Stimulated activated naive CD4-positive, alpha-beta T cell treated with Interleukin-2 at 50 U/mL for 16 hours (primary cell): ENCODE results near the gene SLC22A7.

Experiments used
- DNase-seq: peaks from one replicate; lab custom pipeline; 2025; lab: John Stamatoyannopoulos, UW

Gene SLC22A7, protein sequence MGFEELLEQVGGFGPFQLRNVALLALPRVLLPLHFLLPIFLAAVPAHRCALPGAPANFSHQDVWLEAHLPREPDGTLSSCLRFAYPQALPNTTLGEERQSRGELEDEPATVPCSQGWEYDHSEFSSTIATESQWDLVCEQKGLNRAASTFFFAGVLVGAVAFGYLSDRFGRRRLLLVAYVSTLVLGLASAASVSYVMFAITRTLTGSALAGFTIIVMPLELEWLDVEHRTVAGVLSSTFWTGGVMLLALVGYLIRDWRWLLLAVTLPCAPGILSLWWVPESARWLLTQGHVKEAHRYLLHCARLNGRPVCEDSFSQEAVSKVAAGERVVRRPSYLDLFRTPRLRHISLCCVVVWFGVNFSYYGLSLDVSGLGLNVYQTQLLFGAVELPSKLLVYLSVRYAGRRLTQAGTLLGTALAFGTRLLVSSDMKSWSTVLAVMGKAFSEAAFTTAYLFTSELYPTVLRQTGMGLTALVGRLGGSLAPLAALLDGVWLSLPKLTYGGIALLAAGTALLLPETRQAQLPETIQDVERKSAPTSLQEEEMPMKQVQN

DNA sequence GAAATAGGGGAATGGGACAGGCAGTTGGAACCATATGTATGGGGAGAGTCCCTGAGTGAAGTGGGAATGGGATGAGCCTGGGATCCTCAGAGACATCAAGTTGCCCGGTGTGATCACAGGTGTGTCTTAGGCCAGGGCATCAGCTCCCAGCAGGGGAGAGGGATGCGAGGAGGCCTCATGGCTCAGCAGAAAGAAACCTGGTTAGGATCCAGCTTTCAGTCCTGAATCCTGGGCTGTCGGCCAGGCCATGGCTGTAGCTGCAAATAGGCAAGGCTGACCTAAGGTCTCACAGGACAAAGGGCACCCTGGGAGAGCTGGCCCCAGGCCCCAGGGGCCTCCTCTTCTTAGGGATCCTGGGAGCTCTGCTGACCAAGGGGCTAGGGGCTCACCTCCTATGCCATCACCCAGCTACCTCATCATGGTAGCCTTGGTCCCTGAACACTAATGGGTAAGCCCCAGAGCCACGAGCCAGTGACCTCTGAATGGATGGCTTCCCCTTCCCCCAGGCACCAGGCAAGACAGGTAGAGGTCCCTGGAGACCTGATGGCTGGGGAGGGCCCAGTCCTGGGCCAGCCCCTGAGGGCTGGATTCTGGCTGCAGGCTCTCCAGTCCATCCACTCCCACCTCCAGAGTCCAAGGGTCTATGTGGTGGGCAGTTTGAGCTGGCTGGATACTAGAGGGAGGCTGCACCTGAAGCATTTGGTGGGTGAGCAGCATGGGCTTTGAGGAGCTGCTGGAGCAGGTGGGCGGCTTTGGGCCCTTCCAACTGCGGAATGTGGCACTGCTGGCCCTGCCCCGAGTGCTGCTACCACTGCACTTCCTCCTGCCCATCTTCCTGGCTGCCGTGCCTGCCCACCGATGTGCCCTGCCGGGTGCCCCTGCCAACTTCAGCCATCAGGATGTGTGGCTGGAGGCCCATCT is at the start of gene SLC22A7:
TSS of gene SLC22A7 (plus strand) at position 617 of the 921 bp plus-strand sequence. CDS start at position 716, 99 bp downstream.
- no peak for DNase-seq

- DNase-seq = no peak
Observed at GRCh38 chr6:43248791-43249190, 49.3 kb upstream of the SLC22A7 start.

DNA sequence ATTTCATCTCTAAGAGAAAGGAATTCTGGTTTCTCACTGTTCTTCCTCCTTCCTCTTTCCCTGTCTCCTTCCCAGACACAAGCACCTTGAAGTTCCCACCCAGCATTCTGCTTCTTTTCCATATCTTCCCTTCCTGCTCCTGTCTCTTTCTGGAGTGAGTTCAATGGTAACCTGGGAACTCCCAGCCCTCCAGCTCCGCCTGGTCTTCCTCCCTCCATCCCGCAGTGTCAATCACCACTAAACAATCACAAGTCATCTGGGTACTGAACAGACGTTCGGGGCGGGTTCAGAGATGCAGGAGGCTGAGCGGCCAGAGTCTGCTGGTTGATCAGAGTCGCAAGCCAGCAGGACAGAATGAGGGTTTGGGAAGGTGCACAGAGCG is 47.1 kb upstream of the SLC22A7 start:
- DNase-seq = no peak

DNA sequence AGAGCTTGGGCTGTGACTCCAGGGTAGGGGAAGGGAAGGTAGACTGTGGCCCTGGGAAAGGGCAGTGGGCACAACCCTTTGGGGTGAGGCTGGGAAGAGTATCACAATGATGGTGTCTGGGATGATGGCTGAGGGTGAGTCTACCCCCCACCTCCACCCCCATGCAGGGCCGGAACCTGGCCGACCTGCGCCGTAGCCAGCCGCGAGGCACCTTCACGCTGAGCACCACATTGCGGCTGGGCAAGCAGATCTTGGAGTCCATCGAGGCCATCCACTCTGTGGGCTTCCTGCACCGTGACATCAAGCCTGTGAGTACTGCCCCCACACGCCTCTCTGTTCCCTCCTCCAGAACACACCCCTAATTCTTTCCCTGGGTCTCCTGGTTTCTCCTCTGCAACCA is 44.7 kb upstream of the SLC22A7 start:
- no peak for DNase-seq

DNA sequence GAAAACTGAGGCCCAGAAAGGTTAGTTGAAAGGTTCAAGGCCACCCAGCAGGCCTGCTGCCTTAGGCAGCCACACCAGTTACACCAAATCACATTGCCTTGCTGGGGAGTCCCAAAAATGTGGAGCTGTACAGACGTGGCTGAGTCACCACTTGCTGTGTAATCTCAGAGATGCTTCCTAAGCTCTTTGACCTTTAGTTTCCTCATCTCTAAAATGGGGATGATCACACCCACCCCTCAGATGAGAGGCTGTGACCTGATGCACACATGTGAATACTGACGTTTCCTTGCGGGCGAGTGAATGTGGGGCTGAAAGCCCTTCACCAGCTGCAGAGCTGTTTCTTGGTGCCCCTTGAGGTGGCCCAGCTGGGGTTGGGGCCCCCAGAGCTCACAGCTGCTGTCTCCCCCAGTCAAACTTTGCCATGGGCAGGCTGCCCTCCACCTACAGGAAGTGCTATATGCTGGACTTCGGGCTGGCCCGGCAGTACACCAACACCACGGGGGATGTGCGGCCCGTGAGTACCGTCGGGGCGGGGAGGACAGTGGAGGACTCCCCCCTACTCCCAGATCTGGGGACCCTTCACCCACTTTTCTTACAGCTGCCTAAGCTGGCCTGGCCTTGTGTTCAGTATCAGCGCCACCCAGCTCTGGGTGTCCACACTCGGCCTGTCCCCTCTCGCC is 43.8 kb upstream of the SLC22A7 start:
- no peak for DNase-seq

- no peak for DNase-seq
Observed at GRCh38 chr6:43254846-43255245, 43.2 kb upstream of the SLC22A7 start.

DNA sequence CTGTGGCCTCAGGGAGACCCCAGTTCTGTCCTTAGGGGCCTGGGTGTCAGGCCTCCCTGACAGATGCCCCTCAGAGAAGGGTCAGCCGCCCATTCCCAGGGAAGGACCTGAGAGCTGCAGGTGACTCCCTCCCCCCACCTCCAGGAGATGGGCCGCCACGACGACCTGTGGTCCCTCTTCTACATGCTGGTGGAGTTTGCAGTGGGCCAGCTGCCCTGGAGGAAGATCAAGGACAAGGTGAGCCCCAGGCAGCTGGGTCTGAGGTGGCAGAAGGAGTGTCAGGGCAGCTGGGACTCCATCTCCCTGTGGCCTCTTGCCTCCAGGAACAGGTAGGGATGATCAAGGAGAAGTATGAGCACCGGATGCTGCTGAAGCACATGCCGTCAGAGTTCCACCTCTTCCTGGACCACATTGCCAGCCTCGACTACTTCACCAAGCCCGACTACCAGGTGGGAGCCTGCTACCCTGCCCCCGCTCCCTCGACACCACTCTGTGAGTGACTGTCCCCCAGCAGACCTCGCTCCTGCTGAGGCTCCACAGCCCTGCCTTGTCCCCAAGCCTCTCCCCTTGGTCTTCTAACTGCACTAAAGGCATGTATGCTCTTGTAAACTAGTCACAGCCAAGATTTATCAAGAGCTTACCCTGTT is 42.5 kb upstream of the SLC22A7 start:
- DNase-seq = no peak

GRCh38 chr6:43256670-43257366 is 41.2 kb upstream of the SLC22A7 start:
- no peak for DNase-seq

DNA sequence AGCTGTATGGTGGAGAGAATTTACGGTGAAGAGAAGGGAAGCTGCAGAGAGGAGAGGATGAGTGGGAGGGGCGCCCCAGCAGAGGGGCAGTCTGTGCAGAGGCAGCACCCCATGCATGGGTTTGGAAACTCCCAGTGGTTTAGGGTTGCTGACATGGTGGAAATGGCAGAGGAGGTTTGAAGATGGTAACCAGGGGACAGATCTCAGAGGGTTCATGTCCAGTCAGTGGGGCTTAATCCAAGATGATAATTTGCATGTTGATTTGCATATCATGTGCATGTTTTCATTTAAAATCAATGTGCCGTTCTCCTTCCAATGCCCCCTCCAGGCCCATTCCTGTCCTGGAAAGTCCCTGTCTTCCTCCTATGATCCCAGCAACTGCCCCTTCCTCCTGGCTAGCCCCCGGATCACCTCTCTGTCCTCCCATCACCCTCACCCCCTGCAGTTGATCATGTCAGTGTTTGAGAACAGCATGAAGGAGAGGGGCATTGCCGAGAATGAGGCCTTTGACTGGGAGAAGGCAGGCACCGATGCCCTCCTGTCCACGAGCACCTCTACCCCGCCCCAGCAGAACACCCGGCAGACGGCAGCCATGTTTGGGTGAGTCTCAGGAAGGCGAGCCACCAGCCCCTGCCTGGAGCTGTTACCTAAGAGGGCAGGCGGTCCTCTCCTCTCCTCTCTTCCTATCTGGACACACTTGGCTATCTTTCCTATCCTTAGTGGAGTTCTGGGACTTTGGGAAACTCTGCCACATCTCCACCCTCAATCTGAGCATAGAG is 40.5 kb upstream of the SLC22A7 start:
- peak; percentile 5 for DNase-seq

- no peak for DNase-seq
Observed at GRCh38 chr6:43258180-43258579, 39.9 kb upstream of the SLC22A7 start.

- no peak for DNase-seq
Observed at GRCh38 chr6:43258807-43259686, 39.0 kb upstream of the SLC22A7 start.

GRCh38 chr6:43260791-43261190 is 37.3 kb upstream of the SLC22A7 start:
- DNase-seq = no peak

GRCh38 chr6:43261198-43261597 is 36.9 kb upstream of the SLC22A7 start:
- no peak for DNase-seq

DNA sequence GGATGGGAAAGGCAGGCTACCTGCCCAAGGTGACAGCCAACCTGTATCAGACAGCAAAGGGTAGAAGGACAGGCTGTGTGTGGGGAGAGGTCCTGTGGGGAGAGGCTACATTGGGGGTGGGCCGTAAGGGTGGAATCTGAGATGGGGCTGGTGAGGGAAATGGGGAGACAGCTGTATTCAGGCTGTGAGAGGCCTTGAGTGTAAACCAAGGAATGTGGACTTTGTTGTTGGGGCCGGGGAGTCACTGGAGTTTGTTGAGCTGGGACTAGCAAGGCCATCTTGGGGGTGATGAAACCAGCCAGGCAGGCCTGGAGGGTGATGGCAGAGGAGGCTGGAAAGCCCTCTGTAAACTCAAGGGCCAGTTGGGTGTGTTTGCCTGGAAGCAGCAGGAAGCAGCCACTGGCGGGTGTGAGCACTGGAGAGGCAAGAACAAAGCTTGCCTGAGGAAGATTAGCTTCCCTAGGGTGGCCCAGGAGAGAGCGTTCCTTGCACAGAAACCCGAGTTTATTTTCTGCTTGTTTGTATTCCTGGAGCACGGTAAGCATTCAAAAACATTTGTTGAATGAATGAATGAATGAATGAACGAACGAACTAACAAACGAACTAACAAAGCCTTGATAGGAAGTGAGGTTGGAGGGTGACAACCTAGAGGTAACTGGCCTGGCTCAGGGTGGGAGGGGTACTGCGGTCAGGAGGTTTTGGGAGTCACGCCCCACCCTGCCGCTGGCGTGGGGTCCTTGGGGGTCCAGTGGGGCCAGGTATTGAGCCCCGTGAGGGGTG is 35.9 kb upstream of the SLC22A7 start:
- DNase-seq = no peak

DNA sequence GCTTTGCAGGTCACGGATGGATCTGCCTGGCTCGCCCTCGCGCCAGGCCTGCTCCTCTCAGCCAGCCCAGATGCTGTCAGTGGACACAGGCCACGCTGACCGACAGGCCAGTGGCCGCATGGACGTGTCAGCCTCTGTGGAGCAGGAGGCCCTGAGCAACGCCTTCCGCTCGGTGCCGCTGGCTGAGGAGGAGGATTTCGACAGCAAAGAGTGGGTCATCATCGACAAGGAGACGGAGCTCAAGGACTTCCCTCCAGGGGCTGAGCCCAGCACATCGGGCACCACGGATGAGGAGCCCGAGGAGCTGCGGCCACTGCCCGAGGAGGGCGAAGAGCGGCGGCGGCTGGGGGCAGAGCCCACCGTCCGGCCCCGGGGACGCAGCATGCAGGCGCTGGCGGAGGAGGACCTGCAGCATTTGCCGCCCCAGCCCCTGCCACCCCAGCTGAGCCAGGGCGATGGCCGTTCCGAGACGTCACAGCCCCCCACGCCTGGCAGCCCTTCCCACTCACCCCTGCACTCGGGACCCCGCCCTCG is 35.2 kb upstream of the SLC22A7 start:
- DNase-seq = no peak

DNA sequence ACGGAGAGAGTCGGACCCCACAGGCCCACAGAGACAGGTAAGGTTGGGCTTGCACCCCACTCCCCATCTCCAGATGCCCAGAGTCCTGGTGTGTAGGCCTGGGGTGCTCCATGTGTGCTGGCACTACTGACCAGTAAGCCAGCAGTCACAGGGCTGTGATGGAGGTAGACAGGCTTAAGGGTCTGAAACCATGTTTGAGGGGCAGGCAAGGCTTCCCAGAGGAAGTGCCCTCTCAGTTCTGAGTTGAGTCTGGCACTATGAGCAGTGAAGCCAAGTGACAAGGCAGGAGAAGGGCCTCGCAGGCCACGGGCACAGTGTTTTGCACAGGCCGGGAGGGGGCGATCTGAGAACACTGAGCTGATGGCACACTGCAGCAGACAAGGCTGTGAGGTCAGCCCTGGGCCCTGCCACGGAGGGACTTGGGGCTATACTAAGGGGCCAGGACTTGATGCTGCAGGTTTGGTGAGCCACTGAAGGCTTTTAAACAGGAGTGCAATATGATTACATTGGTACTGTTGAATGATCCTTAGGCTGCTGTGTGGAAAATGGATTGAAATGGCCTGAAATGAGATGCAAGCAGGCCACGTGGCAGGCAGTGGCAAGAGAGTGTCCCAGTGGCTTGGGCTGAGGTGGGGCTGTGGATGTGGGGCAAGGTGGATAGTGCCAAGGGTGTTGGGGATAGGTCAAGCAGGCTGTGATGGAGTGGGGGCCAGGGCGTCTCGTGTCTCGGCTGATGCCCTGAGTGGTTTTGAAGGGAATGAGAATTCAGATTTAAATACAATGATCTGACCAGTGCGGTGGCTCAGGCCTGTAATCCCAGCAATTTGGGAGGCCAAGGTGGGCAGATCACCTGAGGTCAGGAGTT is 34.5 kb upstream of the SLC22A7 start:
- peak; percentile 70 for DNase-seq

- no peak for DNase-seq
Observed at GRCh38 chr6:43264599-43265145, 33.4 kb upstream of the SLC22A7 start.
